Spinal cord (tissue), 10 donors: ENCODE data around the gene TBC1D14. TPM values are rescaled to one million over a fixed set of nuclear protein-coding genes. Genes with fewer than 3 reads are reported as not detected.

ENCODE experiments used
- DNase-seq, 6 donors: peaks; one replicate each; pipeline versions ENCODE4 v3.0.0 to v3.0.0-alpha.2; 2013 to 2015; ENCODE audit warnings: low spot score in 6 of 6, low read depth in 4 of 6
- H3K27ac ChIP-seq: one replicate; pipeline ENCODE4 v1.5.1; 2013; ENCODE audit warnings: low read depth, low read length, control low read depth
- H3K27me3 ChIP-seq: one replicate; pipeline ENCODE4 v1.6.1; 2013; ENCODE audit warnings: low read length; ENCODE audit not compliant: control insufficient read depth, insufficient read depth
- H3K36me3 ChIP-seq: one replicate; pipeline ENCODE4 v1.6.1; 2013; ENCODE audit warnings: low read length; ENCODE audit not compliant: control insufficient read depth, insufficient read depth
- H3K4me1 ChIP-seq: one replicate; pipeline ENCODE4 v1.6.1; 2013; ENCODE audit warnings: low read length; ENCODE audit not compliant: control insufficient read depth, insufficient read depth
- H3K4me3 ChIP-seq: one replicate; pipeline ENCODE4 v1.5.1; 2013; ENCODE audit warnings: low read depth, low read length, control low read depth
- H3K9me3 ChIP-seq: one replicate; pipeline ENCODE4 v1.6.1; 2013; ENCODE audit warnings: low read length; ENCODE audit not compliant: control insufficient read depth, insufficient read depth
- WGBS: methylation state at CpG from one replicate; pipeline ENCODE4 v1.1.5; 2013; ENCODE audit warnings: missing lambda C conversion rate; ENCODE audit not compliant: insufficient coverage; 5-methylcytosine and 5-hydroxymethylcytosine counted together
- polyA plus RNA-seq, 2 donors: library from polyadenylated mRNA; unstranded; fragments of 120-200 nt; gene quantifications; one replicate each; pipeline ENCODE4 v1.2.1, GENCODE V29; 2013; ENCODE audit not compliant: insufficient read length in 2 of 2
- total RNA-seq, 2 donors: library from RNA; depleted of rRNA in 1 of 2; stranded (reverse); fragments of 120-200 nt in 1 of 2; fragments of >200 nt in 1 of 2; gene quantifications; one replicate each; pipeline versions ENCODE4 v1.2.3 to v1.2.4, GENCODE V29; 2013 to 2014
- donor health status: healthy.

Gene TBC1D14
- total and polyA plus RNA-seq, 4 donors: 73.7 to 104 (median 102) TPM

GRCh38 chr4:7001271-7001670, 91.6 kb downstream of the TBC1D14 start:
- H3K4me1 ChIP-seq: peaks cover 16% of the 10 kb centered on the region
- H3K36me3 ChIP-seq: peaks cover 81% of the 10 kb centered on the region
- WGBS: 94% methylated on average over 7 of the region's 7 CpGs
- DNase-seq: no peak
- no peak overlapping the region for H3K4me3 ChIP-seq
- no peaks in the 10 kb centered on the region for H3K27me3 ChIP-seq
- H3K27ac ChIP-seq: no peak overlapping the region
- no peaks in the 10 kb centered on the region for H3K9me3 ChIP-seq

- H3K4me3 ChIP-seq: no peak overlapping the region
- peaks cover 16% of the 10 kb centered on the region for H3K4me1 ChIP-seq
- no peaks in the 10 kb centered on the region for H3K27me3 ChIP-seq
- H3K36me3 ChIP-seq: peaks cover 77% of the 10 kb centered on the region
- 100% methylated on average over 7 of the region's 7 CpGs for WGBS
- no peak overlapping the region for H3K27ac ChIP-seq
- DNase-seq: no peak
- H3K9me3 ChIP-seq: no peaks in the 10 kb centered on the region
Observed at GRCh38 chr4:7002336-7002735, 92.7 kb downstream of the TBC1D14 start.

- no peak for DNase-seq
- Histone ChIP-seq H3K36me3 (peaks cover 80% of the 10 kb centered on the region), H3K27ac (no peak overlapping the region), H3K4me3 (no peak overlapping the region), H3K9me3 (no peaks in the 10 kb centered on the region), H3K27me3 (no peaks in the 10 kb centered on the region), H3K4me1 (peaks cover 16% of the 10 kb centered on the region)
- whole genome bisulfite sequencing: 79% methylated on average over 6 of the region's 11 CpGs
Observed at GRCh38 chr4:7003176-7003878, 93.7 kb downstream of the TBC1D14 start.

- no peak overlapping the region for H3K27ac ChIP-seq
- H3K4me1 ChIP-seq: peaks cover 16% of the 10 kb centered on the region
- WGBS: 92% methylated on average over 5 of the region's 8 CpGs
Observed at GRCh38 chr4:7003879-7004240, 94.2 kb downstream of the TBC1D14 start.

GRCh38 chr4:7004331-7004730, 94.7 kb downstream of the TBC1D14 start:
- H3K36me3 ChIP-seq: peaks cover 78% of the 10 kb centered on the region
- no peak for DNase-seq
- WGBS: 63% methylated on average over 2 of the region's 4 CpGs
- H3K9me3 ChIP-seq: no peaks in the 10 kb centered on the region
- peaks cover 14% of the 10 kb centered on the region for H3K4me1 ChIP-seq
- no peak overlapping the region for H3K4me3 ChIP-seq
- no peak overlapping the region for H3K27ac ChIP-seq
- H3K27me3 ChIP-seq: no peaks in the 10 kb centered on the region

More at GRCh38 chr4:7003879-7004240, 94.2 kb downstream of the TBC1D14 start:
- H3K27me3 ChIP-seq: no peaks in the 10 kb centered on the region
- no peak overlapping the region for H3K4me3 ChIP-seq
- peaks cover 80% of the 10 kb centered on the region for H3K36me3 ChIP-seq
- DNase-seq: no peak
- no peaks in the 10 kb centered on the region for H3K9me3 ChIP-seq

GRCh38 chr4:7005571-7005970, 95.9 kb downstream of the TBC1D14 start:
- H3K27ac ChIP-seq: no peak overlapping the region
- peaks cover 75% of the 10 kb centered on the region for H3K36me3 ChIP-seq
- no peak overlapping the region for H3K4me3 ChIP-seq
- no peak for DNase-seq
- H3K9me3 ChIP-seq: no peaks in the 10 kb centered on the region
- peaks cover 2% of the 10 kb centered on the region for H3K4me1 ChIP-seq
- 100% methylated on average over 3 of the region's 4 CpGs for WGBS
- no peaks in the 10 kb centered on the region for H3K27me3 ChIP-seq

- no peaks in the 10 kb centered on the region for H3K9me3 ChIP-seq
- H3K36me3 ChIP-seq: peaks cover 70% of the 10 kb centered on the region
Observed at GRCh38 chr4:7006411-7006810, 96.8 kb downstream of the TBC1D14 start.

GRCh38 chr4:7007142-7007907, 97.7 kb downstream of the TBC1D14 start:
- Histone ChIP-seq H3K9me3 (no peaks in the 10 kb centered on the region), H3K36me3 (peaks cover 70% of the 10 kb centered on the region), H3K27ac (no peak overlapping the region), H3K4me1 (no peaks in the 10 kb centered on the region), H3K4me3 (no peak overlapping the region), H3K27me3 (no peaks in the 10 kb centered on the region)
- DNase-seq: no peak
- 84% methylated on average over 7 of the region's 12 CpGs for WGBS

More at GRCh38 chr4:7006411-7006810, 96.8 kb downstream of the TBC1D14 start:
- no peaks in the 10 kb centered on the region for H3K4me1 ChIP-seq
- DNase-seq: no peak
- no peak overlapping the region for H3K27ac ChIP-seq
- no peak overlapping the region for H3K4me3 ChIP-seq
- 100% methylated on average over 2 of the region's 3 CpGs for WGBS
- no peaks in the 10 kb centered on the region for H3K27me3 ChIP-seq

GRCh38 chr4:7007944-7008343, 98.3 kb downstream of the TBC1D14 start:
- H3K36me3 ChIP-seq: peaks cover 64% of the 10 kb centered on the region
- WGBS: 100% methylated on average over 1 of the region's 2 CpGs
- no peak for DNase-seq
- no peak overlapping the region for H3K27ac ChIP-seq
- H3K9me3 ChIP-seq: no peaks in the 10 kb centered on the region
- H3K27me3 ChIP-seq: no peaks in the 10 kb centered on the region
- H3K4me3 ChIP-seq: no peak overlapping the region
- no peaks in the 10 kb centered on the region for H3K4me1 ChIP-seq

- no peak overlapping the region for H3K4me3 ChIP-seq
- H3K36me3 ChIP-seq: peaks cover 62% of the 10 kb centered on the region
Observed at GRCh38 chr4:7009564-7009963, 99.9 kb downstream of the TBC1D14 start.

More at GRCh38 chr4:7009564-7009963, 99.9 kb downstream of the TBC1D14 start:
- Histone ChIP-seq H3K4me1 (no peaks in the 10 kb centered on the region), H3K27ac (no peak overlapping the region), H3K27me3 (no peaks in the 10 kb centered on the region), H3K9me3 (no peaks in the 10 kb centered on the region)
- peak in 1 of 6 donors; percentile 77 for DNase-seq
- WGBS: 90% methylated on average over 5 of the region's 5 CpGs
